Measurements from ENCODE around the gene SH3BGRL2. TPM values are rescaled to one million over a fixed set of nuclear protein-coding genes. Genes with fewer than 3 reads are reported as not detected.

SH3BGRL2 gene
- total and polyA plus RNA-seq, 4 donors = 23.8 to 71.3 (median 34.3) TPM

- H3K27ac ChIP-seq (ENCODE audit: low read depth in 1 of 2, low read length in 2 of 2) = no peak overlapping the region
- 45% methylated on average over 1 of the region's 1 CpG for WGBS
- H3K4me1 ChIP-seq (ENCODE audit: control insufficient read depth in 4 of 4, insufficient read depth in 4 of 4, low read length in 3 of 4) = peaks cover 0 to 10% (median 2%) of the 10 kb centered on the region in 4 donors
- H3K9ac ChIP-seq (ENCODE audit: low read depth in 1 of 2, low read length in 2 of 2) = no peak overlapping the region
- TF ChIP-seq FOXA1 (IDR thresholded peaks at IDR 0.05) (no peak), ATF3 (IDR thresholded peaks at IDR 0.05) (no peak), HNF4A (conservative IDR thresholded peaks at IDR 0.05) (peak; percentile 65 to 81), NR2F2 (IDR thresholded peaks at IDR 0.05) (no peak), HNF4G (IDR thresholded peaks at IDR 0.05) (peak; percentile 62), EGR1 (IDR thresholded peaks at IDR 0.05; ENCODE audit: low read depth in 2 of 2) (no peak), SP1 (IDR thresholded peaks at IDR 0.05) (peak; percentile 55), REST (IDR thresholded peaks at IDR 0.05) (no peak), JUND (IDR thresholded peaks at IDR 0.05) (no peak), CTCF (IDR thresholded peaks at IDR 0.05; ENCODE audit: low read depth, low read length, missing input control) (no peak), FOXA2 (IDR thresholded peaks at IDR 0.05) (no peak), GABPA (IDR thresholded peaks at IDR 0.05 in 1 of 2, conservative IDR thresholded peaks at IDR 0.05 in 1 of 2) (peak; percentile 32 to 35), RXRA (IDR thresholded peaks at IDR 0.05) (peak; percentile 11 to 22)
- H3K9me3 ChIP-seq (ENCODE audit: control insufficient read depth in 4 of 4, low read length in 3 of 4) = no peaks in the 10 kb centered on the region
- no peak for DNase-seq (ENCODE audit: low spot score)
- H3K36me3 ChIP-seq (ENCODE audit: control insufficient read depth in 4 of 4, insufficient read depth in 3 of 4, low read depth in 1 of 4, low read length in 3 of 4) = peaks cover 0 to 6% (median 4%) of the 10 kb centered on the region in 4 donors
- H3K27me3 ChIP-seq (ENCODE audit: control insufficient read depth in 4 of 4, insufficient read depth in 4 of 4, low read length in 3 of 4) = no peaks in the 10 kb centered on the region
- H3K4me3 ChIP-seq (ENCODE audit: low read depth in 1 of 3, low read length in 3 of 3) = no peak overlapping the region
These were observed 38.6 kb downstream of the SH3BGRL2 start for GRCh38 chr6:79669766-79670165.

GRCh38 chr6:79670789-79671188, 39.7 kb downstream of the SH3BGRL2 start:
- peaks cover 0 to 6% (median 4%) of the 10 kb centered on the region in 4 donors for H3K36me3 ChIP-seq (ENCODE audit: control insufficient read depth in 4 of 4, insufficient read depth in 3 of 4, low read depth in 1 of 4, low read length in 3 of 4)
- peak overlapping the region in 1 of 2 donors; percentile 9 for H3K27ac ChIP-seq (ENCODE audit: low read depth in 1 of 2, low read length in 2 of 2)
- H3K9me3 ChIP-seq (ENCODE audit: control insufficient read depth in 4 of 4, low read length in 3 of 4) = no peaks in the 10 kb centered on the region
- WGBS = 95% methylated on average over 2 of the region's 2 CpGs
- no peak overlapping the region for H3K4me3 ChIP-seq (ENCODE audit: low read depth in 1 of 3, low read length in 3 of 3)
- DNase-seq (ENCODE audit: low spot score) = no peak
- H3K27me3 ChIP-seq (ENCODE audit: control insufficient read depth in 4 of 4, insufficient read depth in 4 of 4, low read length in 3 of 4) = no peaks in the 10 kb centered on the region
- H3K9ac ChIP-seq (ENCODE audit: low read depth in 1 of 2, low read length in 2 of 2) = no peak overlapping the region
- H3K4me1 ChIP-seq (ENCODE audit: control insufficient read depth in 4 of 4, insufficient read depth in 4 of 4, low read length in 3 of 4) = peaks cover 0 to 9% (median 2%) of the 10 kb centered on the region in 4 donors
- TF ChIP-seq NR2F2 (IDR thresholded peaks at IDR 0.05) = no peak
- no peak for TF ChIP-seq FOXA2 (IDR thresholded peaks at IDR 0.05)
- TF ChIP-seq EGR1 (IDR thresholded peaks at IDR 0.05; ENCODE audit: low read depth in 2 of 2) = no peak
- TF ChIP-seq HNF4G (IDR thresholded peaks at IDR 0.05) = no peak
- TF ChIP-seq CTCF (IDR thresholded peaks at IDR 0.05; ENCODE audit: low read depth, low read length, missing input control) = no peak
- TF ChIP-seq JUND (IDR thresholded peaks at IDR 0.05) = no peak
- no peak for TF ChIP-seq HNF4A (conservative IDR thresholded peaks at IDR 0.05)
- TF ChIP-seq REST (IDR thresholded peaks at IDR 0.05) = no peak
- TF ChIP-seq MAX (IDR thresholded peaks at IDR 0.05) = no peak
- TF ChIP-seq YY1 (IDR thresholded peaks at IDR 0.05) = no peak
- TF ChIP-seq GABPA (IDR thresholded peaks at IDR 0.05 in 1 of 2, conservative IDR thresholded peaks at IDR 0.05 in 1 of 2) = no peak
- no peak for TF ChIP-seq TAF1 (conservative IDR thresholded peaks at IDR 0.05)
- no peak for TF ChIP-seq RXRA (IDR thresholded peaks at IDR 0.05)
- TF ChIP-seq ATF3 (IDR thresholded peaks at IDR 0.05) = no peak

Data from liver (tissue), 9 donors.